GM11168 (cell line): ENCODE results near the gene VDR.

Experiments
- in situ Hi-C: fragments of 300-500 bp; cut with MboI; formaldehyde crosslinking; loops from one replicate; pipeline ENCODE4 v1.12.0; 2022; ENCODE audit warnings: low sequenced_read_pairs; ENCODE audit not compliant: unreplicated experiment

Gene VDR

GRCh38 chr12:47931187-47931586 lies 26.4 kb upstream of the VDR start:
- in situ Hi-C loops: no loop called here

- in situ Hi-C loops: no loop called here
Observed at GRCh38 chr12:47930634-47931033, 25.8 kb upstream of the VDR start.

GRCh38 chr12:47927346-47927745 lies 22.6 kb upstream of the VDR start:
- in situ Hi-C loops: no loop called here

- in situ Hi-C loops: no loop called here
Observed at GRCh38 chr12:47921907-47922306, 17.1 kb upstream of the VDR start.

GRCh38 chr12:47920913-47921312 lies 16.1 kb upstream of the VDR start:
- in situ Hi-C loops: no loop called here

GRCh38 chr12:47913081-47913480 lies 8.3 kb upstream of the VDR start:
- in situ Hi-C loops: no loop called here

GRCh38 chr12:47912556-47912955 lies 7.8 kb upstream of the VDR start:
- in situ Hi-C loops: no loop called here

GRCh38 chr12:47910981-47911380 lies 6.2 kb upstream of the VDR start:
- in situ Hi-C loops: no loop called here

- in situ Hi-C loops: no loop called here
Observed at GRCh38 chr12:47910486-47910885, 5.7 kb upstream of the VDR start.

GRCh38 chr12:47909839-47910465 lies 5.2 kb upstream of the VDR start:
- in situ Hi-C loops: no loop called here

GRCh38 chr12:47908738-47909137 lies 3.9 kb upstream of the VDR start:
- in situ Hi-C loops: no loop called here

GRCh38 chr12:47907851-47908454 lies 3.2 kb upstream of the VDR start:
- in situ Hi-C loops: no loop called here

GRCh38 chr12:47903927-47904712 lies 674 bp downstream of the VDR start:
- in situ Hi-C loops: no loop called here

- in situ Hi-C loops: no loop called here
Observed at GRCh38 chr12:47903151-47903611, 1.6 kb downstream of the VDR start.

- in situ Hi-C loops: no loop called here
Observed at GRCh38 chr12:47902131-47902639, 2.6 kb downstream of the VDR start.

- in situ Hi-C loops: no loop called here
Observed at GRCh38 chr12:47901718-47902093, 3.1 kb downstream of the VDR start.

- in situ Hi-C loops: no loop called here
Observed at GRCh38 chr12:47901063-47901717, 3.6 kb downstream of the VDR start.

- in situ Hi-C loops: no loop called here
Observed at GRCh38 chr12:47900131-47901062, 4.4 kb downstream of the VDR start.

- in situ Hi-C loops: no loop called here
Observed at GRCh38 chr12:47899466-47899865, 5.3 kb downstream of the VDR start.

- in situ Hi-C loops: no loop called here
Observed at GRCh38 chr12:47896633-47897032, 8.2 kb downstream of the VDR start.
